PC-3 (cell line): ENCODE results near the gene TNFRSF4.

ENCODE experiments used
- EZH2 ChIP-seq: fragments of 300-600 bp; sonication (generic); IDR thresholded peaks from one replicate; pipeline ENCODE4 v1.6.1; 2017; ENCODE audit warnings: antibody characterized with exemption, mild to moderate bottlenecking, low read length; ENCODE audit not compliant: unreplicated experiment
- TF ChIP-seq, protein P1 (sequence below): fragments of 300-600 bp; sonication (generic); conservative IDR thresholded peaks from 2 replicates; pipeline ENCODE4 v1.5.1; 2017; ENCODE audit warnings: antibody characterized with exemption, low read depth, mild to moderate bottlenecking, low read length

DNA sequence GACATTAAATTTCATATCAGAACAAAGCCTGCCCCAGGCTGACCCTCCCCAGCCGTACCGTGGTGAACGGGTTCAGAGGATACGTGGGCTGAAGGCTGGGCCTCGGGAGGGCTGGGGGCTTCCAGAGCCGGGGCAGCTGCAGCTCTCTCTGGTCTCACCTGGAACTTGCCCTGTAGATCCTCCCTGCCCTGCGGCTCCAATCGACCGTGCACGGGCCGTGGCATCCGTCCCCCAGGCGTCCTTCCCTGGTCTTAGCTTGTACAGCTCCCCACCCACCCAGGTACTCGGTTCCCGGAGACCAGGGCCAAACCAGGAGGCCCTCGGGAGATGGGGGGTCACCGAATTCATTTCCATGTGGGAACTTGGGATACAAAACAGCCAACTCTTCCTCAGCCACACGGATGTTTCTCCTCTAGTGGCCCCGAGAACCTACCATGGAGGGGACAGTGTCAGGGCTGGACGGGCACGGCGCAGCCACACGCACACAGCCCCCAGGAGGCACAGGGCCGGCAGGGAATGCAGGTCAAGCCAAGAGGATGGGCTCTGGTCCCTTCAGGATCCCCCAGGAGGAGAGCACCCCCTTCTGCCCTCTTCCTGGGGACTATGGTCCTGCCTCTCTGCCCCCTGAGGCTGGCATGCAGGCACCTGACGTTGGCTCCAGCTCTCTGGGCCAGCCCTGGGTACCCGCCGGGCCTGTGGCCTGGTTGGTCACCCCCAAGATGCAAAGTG lies 21.2 kb upstream of the TNFRSF4 start:
- TF ChIP-seq, protein P1, sequence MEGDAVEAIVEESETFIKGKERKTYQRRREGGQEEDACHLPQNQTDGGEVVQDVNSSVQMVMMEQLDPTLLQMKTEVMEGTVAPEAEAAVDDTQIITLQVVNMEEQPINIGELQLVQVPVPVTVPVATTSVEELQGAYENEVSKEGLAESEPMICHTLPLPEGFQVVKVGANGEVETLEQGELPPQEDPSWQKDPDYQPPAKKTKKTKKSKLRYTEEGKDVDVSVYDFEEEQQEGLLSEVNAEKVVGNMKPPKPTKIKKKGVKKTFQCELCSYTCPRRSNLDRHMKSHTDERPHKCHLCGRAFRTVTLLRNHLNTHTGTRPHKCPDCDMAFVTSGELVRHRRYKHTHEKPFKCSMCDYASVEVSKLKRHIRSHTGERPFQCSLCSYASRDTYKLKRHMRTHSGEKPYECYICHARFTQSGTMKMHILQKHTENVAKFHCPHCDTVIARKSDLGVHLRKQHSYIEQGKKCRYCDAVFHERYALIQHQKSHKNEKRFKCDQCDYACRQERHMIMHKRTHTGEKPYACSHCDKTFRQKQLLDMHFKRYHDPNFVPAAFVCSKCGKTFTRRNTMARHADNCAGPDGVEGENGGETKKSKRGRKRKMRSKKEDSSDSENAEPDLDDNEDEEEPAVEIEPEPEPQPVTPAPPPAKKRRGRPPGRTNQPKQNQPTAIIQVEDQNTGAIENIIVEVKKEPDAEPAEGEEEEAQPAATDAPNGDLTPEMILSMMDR: no peak
- no peak for TF ChIP-seq EZH2
